Muscle of arm (tissue), 12 donors: ENCODE data around the gene ANKRD49. TPM values are rescaled to one million over a fixed set of nuclear protein-coding genes. Genes with fewer than 3 reads are reported as not detected.
"Not testable (repeated sequence)": the region's sequence is repeated elsewhere in the genome, so short reads cannot be mapped to it uniquely, and the experiment has no call there.

Experiments
- DNase-seq: peaks from one replicate; pipeline ENCODE4 v3.0.0-alpha.2; 2013
- polyA plus RNA-seq, 12 donors: library from polyadenylated mRNA; unstranded; fragments of 120-200 nt; gene quantifications; one replicate each; pipeline ENCODE4 v1.2.1, GENCODE V29; 2013; ENCODE audit not compliant: insufficient read length in 12 of 12

Gene ANKRD49
- polyA plus RNA-seq, 12 donors: 11.4 to 42.6 (median 15.7) TPM; not detected in 1

DNA sequence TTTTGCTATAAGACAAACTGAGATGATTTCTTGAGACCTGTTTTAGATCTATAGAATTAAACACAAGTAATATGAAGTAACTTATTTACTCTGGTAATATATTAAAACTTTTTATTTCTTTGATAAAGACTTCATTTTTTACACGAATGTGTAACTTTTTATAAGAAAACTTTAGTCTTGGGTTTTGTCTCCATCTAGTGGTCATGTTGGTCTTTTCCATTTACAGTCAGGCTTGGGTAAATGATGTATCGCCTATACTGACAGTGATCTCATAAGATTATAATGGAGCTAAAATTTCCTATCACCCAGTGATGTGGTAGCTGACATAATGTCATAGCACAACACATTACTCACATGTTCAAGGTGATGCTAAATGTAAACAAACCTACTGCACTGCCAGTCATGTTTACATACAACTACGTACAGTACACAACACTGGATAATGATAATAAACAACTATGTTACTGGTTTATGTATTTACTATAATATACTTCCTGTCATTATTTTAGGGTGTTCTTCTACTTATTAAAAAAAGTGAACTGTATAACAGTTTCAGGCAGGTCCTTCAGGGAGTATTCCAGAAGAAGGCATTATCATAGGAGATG lies 11.0 kb downstream of the ANKRD49 start:
- DNase-seq: no peak

DNA sequence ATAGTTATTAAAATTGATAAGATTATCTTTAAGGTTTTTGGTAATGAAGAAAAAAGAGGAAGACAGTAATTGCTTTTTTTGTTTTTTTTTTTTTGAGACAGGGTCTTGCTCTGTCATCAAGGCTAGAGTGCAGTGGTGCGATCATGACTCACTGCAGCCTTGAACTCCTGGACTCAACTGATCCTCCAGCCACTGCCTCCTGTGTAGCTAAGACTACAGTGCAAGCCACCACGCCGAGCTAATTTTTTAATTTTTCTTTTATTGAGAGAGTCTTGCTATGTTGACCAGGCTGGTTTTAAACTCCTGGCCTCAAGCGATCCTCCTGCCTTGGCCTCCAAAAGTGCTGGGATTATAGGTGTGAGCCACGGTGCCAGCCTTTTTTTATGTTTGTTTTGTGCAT lies 12.7 kb downstream of the ANKRD49 start:
- DNase-seq: not testable (repeated sequence)

DNA sequence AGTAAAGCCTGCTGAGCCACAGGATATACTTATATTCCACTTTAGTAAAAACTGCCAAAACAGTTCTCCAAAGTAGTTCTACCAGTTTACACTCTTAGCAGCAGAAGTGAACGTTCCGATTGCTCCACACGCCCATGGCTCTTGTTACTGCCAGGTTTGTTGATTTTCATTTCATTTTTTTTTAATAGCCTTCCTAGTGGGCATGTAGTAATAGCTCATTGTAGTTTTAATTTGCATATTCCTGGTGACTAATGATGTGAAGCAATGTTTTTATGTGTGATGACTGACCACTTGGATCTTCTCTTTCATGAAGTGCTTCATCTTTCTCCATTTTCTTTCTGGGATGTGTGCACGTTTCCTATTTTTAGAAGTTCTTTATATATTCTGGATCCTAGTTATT lies 13.7 kb downstream of the ANKRD49 start:
- DNase-seq: no peak

DNA sequence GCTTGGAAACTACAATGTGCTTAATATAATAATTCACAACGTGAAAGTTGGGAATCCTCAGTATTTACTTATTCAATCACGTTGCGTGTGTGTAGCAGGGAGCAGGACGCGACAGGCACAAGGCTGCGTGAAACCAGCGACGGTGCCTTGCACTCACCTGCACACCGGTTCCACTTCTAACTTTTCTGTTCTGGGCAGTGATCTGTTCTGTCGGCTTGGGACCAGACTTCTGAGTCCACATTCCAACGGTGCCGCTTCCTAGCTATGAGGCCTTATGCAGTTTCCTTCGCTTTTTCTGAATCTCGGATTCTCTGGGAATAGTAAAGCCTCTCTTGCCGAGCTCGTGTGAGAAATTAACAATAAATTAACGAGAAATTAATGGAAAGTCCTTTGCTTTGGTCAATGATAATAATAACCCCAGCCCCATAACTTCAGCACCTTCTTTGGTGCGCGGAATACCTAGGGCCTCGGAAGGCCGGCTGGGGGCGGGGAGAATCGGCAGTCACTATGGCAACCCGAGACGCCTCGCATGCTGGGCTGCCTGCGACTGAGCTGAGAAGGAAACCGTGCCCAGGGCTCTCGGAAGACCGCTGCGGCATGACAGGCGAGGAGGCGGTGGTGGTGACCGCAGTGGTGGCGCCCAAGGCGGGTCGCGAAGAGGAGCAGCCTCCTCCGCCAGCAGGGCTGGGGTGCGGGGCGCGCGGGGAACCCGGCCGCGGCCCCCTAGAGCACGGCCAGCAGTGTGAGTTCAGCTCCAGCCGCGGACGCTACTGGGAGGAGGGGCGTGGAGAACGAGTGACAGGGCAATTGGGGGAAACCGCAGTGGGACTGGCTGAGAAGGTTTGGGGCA lies 18.4 kb downstream of the ANKRD49 start, which contains the start of gene C11orf97:
TSS of gene C11orf97 (plus strand) at position 530 of the 850 bp plus-strand sequence. CDS start at position 598, 68 bp downstream.
- peak; percentile 49 for DNase-seq

DNA sequence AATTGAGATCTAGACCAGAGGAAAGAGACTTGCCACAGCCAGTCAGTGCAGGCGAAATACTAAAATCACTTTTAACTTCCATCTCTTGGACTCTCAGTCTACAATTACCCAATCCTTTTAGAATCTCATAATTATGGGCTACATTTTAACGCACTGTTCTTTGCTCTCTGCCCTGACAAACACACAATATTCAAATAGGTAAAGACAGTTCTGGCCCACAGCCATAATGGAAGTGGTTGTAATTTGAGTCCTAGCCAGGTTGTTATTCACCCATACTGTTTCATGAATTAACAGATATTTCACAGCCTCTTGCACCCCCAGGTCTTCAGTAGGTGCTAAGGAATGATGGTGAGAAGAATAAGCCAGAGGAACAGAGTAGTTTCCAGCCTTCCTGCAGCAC lies 19.3 kb downstream of the ANKRD49 start:
- no peak for DNase-seq

DNA sequence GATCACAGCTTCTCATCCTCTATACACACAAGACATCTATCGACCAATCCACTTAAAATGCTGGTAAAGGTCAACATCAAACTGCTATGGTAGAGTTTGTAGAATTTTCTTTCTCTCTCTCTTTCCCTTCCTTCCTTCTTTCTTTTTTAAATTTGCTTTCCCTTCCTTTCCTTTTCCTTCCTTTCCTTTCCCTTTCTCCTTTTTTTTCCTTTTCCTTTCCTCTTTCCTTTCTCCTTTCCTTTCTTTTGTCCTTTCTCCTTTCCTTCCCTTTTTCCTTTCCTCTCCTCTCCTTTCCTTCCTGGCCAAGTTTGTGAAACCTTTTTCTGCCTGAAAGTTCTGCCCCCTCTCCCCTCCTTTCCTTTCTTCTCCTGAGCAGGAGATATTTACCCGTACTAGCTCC lies 21.6 kb downstream of the ANKRD49 start:
- DNase-seq: no peak

DNA sequence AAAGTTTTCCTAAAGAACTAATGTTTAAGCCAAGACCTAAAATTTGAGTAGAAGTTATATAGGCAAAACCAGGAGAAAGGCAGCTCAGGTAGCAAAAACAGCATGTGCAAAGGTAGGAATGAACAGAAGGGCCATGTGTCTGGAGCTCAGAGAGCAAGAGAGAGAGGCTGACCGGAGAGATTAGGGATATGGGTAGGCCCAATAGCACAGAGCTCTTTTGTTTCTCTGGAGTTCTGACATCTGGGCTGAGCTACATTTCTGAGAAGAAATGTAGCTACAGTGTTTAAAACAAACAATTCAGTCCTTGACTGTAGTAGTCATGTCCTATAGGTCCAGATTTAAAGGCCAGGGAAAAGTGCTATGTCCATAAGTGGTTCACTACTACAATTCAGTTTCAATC lies 22.9 kb downstream of the ANKRD49 start:
- DNase-seq: no peak

DNA sequence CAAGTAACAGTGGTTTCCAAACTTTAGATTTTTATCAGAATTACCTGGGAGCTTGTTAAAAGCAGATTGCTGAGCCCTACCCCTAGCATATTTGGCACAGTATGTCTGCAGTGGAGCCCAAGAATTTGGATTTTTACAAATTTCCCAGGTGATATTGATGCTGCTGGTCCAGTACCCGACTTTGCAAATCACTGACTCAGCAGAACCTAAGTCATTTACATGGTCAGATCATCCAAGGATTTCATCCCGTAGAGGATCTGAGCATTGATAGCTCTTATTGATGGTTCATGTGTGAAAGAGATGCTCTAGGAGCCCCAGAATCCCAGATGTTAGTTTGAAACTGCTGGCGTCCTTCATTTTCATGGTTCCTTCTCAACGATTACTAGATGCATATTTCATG lies 24.5 kb downstream of the ANKRD49 start:
- DNase-seq: no peak

DNA sequence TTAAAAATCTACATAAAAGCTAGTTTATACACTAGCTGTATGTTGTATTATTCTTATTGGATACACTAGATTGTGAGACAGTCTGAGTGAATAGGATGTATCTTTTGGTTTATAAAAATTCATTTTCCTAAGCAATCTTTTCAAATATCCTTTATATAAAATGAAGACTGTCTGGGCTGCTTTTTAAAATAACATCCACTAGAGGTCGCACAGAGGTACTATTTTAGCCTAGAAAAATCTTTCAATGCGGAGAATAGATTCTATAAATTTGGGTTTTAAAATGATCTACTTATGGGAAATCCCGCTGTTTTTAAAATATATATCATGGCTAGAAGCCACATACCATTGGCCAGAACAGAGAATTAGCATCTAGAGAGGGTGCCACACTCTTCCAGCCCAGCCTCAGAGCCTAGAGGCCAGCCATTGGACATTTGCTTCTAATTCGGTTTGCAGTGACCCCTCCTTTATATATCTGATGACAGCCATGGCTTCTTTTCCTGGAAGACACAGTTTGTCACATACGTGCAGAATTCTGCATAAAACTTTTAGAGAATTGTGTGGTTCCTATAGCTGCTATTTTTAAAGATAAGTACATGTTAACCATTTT lies 25.8 kb downstream of the ANKRD49 start:
- peak; percentile 45 for DNase-seq

DNA sequence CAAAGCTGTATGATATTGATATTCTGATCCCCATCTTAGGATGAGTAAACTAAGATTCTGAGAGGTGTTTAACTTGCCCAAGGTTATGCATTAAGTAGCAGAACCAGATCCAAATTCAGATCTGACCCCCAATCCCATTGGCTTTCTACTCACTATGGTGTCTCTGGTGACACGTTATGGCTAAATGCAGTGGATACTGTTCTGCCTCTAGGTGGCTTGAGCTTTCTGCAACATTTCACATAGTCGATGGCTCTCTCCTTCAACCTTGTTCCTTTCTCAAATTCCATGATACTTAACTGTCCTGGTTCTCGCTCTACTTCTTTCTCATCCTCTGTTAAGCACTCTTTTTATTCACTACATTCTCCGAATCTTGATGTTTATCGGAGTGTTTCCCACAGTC lies 27.9 kb downstream of the ANKRD49 start:
- no peak for DNase-seq

DNA sequence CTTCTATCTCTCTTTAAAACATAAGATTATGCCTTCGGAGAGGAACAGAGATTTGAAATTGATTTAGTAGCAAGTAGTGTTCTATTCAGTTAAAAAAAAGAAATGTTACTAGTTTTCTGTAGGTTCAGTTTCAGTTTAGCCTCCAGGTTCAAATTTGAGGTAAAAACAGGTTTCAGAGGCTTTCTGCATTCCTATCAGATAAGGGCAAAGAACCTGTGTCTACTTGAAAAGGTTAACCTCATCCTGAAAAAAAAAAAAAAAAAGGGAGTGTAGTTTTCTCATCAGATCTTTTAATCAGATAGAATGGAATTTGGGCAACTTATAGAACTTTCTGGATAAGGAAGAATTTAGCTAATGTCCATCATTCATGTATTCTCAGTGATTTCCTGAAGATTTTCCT lies 30.6 kb downstream of the ANKRD49 start:
- no peak for DNase-seq

DNA sequence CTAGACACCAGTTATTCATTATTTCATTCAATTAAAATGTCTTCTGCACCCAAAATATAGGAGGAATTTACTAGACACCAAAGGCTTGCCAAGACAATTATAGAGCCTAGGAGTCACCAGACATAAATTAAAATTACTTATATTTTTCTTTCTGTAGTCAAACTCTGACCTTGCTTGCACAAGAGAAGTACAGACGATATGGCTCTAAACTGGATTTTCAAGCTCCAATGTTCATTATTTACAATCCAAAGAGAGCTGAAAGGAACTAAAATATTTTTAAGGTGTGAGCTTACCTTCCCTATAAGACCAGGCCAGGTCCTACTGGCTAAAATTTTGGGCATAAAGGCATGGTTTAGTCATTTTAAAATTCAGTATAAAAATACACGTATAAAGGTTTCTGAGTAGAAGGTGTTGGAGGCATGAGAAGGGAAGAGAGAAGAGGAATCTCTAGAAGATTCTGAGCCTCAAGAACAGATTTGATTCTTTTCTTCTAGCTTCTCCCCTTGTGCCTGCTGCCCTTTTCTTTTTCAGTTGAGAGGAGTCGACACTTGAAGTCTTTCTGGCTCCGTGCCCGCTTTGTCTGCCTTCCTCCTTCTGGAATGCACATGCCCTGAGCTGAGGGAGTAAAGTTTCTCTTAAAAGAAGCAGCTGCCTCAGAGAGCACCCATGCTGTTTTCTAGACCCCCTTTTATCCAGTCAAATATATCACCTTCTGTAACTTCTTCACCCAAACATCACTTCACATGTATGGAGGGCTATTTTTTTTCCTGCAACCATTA lies 32.0 kb downstream of the ANKRD49 start:
- DNase-seq: peak; percentile 22

DNA sequence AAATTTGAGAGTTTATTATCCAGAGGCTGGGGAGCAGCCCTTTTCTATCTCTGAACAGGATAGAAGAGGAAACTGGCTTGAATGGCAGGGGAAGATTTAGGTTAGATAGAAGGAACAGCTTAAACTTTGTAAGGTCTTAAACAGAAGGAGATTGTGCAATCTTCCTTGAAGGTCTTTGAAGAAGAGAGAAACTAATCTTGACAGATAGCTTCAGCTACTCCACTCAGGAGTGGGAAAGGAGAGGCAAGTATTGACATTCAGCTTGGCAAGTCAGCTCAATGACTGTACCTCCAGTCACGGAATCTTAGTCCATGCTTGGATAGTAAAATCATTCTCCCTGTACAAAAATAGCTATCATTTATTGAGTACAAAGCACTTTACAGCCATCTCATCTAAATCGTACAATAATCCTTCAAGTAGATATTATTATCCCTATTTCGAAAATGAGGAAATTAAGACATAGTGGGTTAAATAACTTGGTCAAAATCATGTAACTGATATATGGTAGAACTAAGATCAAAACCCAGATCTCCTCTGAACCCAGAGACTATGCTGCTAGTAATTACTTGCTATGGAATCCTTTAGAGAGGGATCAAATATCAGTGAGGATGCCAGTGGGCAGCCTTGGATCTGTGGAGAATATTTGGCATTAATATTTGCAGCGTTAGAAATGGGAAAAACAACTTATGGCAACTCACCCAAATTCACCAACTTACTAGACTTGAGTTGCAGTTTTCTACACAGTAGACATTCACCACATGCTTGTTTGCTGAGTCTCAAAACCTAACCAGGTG lies 33.1 kb downstream of the ANKRD49 start:
- DNase-seq: no peak

DNA sequence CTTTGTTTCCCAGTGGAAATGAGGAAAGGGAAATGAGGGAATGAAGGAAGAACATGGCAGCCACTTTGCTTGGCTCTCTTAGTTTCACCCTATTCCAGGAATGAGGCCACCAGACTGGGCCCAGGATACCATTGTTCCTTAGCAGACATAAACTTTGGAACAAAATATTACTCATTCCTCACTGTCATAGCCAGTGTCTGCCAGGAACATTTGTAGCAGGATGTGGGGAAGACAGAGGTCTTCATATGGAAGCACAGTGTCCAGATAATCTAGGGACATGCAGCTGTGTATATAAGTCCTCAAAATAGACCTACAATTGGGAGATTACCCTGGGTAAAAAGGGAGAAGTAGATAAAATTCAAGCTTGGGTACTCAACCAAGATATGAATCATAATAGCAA lies 34.8 kb downstream of the ANKRD49 start:
- DNase-seq: no peak

DNA sequence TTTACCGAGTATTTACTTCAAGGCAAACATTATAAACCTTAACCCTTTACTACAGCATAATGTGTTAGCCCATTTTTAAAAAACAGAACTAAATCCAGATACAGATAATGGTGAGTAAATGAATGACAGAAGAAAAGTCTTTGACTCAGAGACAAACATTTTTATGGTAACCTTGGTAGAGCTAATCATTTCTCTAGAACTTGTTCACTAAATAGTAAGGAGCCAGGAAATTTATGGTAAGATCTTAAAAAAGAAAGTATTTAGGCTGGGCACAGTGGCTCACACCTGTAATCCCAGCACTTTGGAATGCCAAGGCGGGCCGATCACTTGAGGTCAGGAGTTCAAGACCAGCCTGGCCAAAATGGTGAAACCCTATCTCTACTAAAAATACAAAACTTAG lies 38.4 kb downstream of the ANKRD49 start:
- DNase-seq: no peak

DNA sequence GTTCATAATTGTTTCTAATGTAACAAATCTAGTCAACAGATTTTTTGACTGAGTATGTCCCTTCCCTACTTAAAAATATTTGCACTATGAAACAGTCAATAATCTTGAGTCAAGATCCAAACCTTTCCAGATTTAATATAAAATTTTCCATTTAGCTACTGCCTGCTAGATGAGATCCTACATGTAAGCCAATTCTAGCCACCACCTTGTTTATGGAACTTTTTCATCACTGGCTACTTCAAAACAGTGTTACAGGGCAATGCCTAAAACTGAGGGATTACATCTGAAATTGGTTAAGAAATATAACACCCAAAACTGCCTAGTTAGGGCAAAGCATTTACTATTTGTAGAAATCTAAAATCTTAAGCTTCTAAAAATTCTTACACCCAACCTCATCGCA lies 39.4 kb downstream of the ANKRD49 start:
- peak; percentile 24 for DNase-seq

DNA sequence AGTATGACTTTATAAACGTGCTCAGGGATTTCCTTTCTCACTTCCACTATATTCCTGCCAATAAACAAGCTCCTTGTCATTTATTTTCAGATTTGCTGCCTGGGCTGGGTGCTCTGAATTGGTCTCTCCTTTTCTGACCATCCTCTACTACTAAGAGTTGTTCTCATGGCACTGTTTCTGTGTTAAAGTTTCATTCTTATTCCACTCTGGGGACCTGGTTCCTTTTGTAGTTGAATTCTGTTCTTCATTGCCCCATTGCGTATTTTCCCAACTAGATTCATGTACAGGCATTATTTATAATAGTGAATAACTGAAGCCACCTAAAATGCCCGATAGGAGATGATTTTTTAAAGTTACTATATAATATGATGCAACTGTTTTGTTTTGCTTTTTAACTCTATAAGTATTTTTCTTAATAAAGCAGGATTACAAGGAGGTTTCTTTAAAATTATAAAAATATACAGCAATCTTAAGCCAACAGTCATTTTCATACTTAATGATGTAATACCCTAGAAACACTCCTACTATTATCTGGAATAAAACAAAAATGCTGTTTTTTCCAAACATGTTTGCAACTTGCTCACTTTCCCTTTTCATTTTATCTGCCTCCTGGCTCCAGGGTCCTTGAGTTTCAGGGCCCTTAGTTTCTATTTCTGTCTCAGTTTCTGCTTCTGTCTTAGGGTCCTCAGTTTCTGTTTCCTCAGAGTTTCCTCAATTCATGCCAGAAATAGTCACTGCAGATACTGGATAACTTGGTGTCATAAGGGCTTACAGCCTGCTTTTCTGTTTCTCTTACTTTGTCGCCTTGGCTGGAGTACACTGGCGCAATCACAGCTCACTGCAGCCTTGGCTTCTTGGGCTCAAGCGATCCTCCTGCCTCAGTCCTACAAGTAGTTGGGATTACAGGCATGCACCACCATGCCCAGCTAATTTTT lies 40.2 kb downstream of the ANKRD49 start:
- DNase-seq: peak; percentile 52

DNA sequence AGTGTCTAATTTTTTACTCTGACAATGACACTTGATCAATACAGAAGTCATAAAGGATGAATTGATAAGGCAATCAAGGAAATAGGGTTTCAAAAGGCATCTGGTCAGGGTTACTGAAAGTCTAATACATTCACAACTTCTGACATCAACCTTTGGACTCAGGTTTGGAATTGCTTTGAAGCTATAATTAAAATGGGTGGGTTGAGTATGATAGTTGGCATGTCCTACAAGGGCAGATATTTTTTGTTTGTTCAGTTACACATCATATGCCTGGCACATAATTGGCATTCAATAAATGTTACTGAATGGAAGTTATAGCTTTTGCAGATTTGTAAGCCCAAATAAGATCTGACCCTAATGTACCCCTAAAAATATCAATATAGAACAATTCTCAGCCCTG lies 42.6 kb downstream of the ANKRD49 start:
- DNase-seq: no peak

DNA sequence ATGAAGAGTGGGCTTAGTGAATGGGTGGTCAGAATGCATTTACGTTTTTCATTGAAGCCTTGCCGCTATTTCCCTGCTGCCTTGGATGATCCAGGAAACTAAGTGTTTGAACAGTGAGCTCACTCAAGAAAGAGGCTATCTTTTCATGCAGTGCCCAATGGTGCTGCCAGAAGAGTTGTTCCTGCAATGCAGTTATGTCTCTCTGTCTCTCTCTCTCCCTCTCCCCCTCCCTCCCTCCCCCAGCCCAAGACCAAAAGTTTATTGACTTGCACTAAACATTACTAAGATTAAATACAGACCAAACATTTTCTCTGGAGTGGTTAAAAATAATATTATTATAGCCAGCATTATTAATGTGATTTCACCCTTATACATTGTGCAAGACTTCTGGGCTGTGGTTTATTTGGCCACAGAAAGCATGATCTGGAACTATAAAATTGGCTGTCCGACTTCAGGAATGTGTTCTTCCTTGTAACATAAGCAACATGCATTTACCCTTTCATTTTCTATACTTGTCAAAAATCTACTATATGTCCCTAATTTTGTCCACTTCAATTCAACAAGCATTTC lies 43.3 kb downstream of the ANKRD49 start:
- peak; percentile 26 for DNase-seq

DNA sequence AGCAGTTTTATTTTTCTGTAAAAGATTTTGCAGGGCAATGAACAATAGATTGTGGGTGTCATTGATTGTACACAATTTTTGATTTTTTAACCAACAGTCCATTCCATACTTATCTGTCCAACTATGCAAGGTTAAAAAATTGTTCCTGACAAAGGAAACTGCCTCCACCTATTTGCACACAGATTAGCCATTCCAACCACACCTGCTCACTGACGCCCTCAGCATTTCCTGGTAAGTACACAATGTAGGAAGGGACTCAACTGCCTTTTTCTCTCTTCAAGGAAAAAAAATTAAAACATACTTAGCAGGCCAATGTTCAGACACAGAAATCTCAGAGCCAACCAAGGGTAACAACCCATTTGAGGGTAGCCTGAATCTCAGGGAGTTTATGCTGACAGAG lies 45.6 kb downstream of the ANKRD49 start:
- DNase-seq: no peak
